NCI-H1092 treated with DMSO at 0.1 percent for 48 hours (cell line): ENCODE measurements around the gene ARFRP1.

Experiments used
- DNase-seq: peaks from one replicate; lab custom pipeline; 2025; lab: John Stamatoyannopoulos, UW

The ARFRP1 gene

GRCh38 chr20:63701329-63702035 lies 6.3 kb downstream of the ARFRP1 start:
- DNase-seq: no peak

GRCh38 chr20:63701051-63701328 lies 6.8 kb downstream of the ARFRP1 start:
- DNase-seq: no peak

GRCh38 chr20:63700199-63701050 lies 7.4 kb downstream of the ARFRP1 start:
- no peak for DNase-seq

- DNase-seq: no peak
Measured at GRCh38 chr20:63699466-63700198, 8.1 kb downstream of the ARFRP1 start.

GRCh38 chr20:63698739-63699465 lies 8.9 kb downstream of the ARFRP1 start:
- no peak for DNase-seq

GRCh38 chr20:63697868-63698545 lies 9.8 kb downstream of the ARFRP1 start:
- DNase-seq: no peak

GRCh38 chr20:63697357-63697867 lies 10.4 kb downstream of the ARFRP1 start:
- DNase-seq: no peak

GRCh38 chr20:63696628-63697356 lies 11.0 kb downstream of the ARFRP1 start, which contains the start of gene TNFRSF6B:
TNFRSF6B (plus strand) TSS chr20:63696652; CDS start chr20:63696768, 116 bp downstream.
- DNase-seq: no peak

- DNase-seq: no peak
Measured at GRCh38 chr20:63696306-63696627, 11.5 kb downstream of the ARFRP1 start.

- DNase-seq: no peak
Measured at GRCh38 chr20:63695424-63696305, 12.1 kb downstream of the ARFRP1 start.

GRCh38 chr20:63694584-63695423 lies 13.0 kb downstream of the ARFRP1 start:
- no peak for DNase-seq

GRCh38 chr20:63693733-63694583 lies 13.8 kb downstream of the ARFRP1 start:
- no peak for DNase-seq

- no peak for DNase-seq
Measured at GRCh38 chr20:63693083-63693732, 14.6 kb downstream of the ARFRP1 start.

GRCh38 chr20:63692436-63693082 lies 15.2 kb downstream of the ARFRP1 start:
- DNase-seq: no peak

- DNase-seq: no peak
Measured at GRCh38 chr20:63691711-63692435, 15.9 kb downstream of the ARFRP1 start.
